Measurements from ENCODE around the gene INSC.
A peak's percentile ranks its signal among the peaks of the same experiment; 100 is the strongest.

The INSC gene

DNA sequence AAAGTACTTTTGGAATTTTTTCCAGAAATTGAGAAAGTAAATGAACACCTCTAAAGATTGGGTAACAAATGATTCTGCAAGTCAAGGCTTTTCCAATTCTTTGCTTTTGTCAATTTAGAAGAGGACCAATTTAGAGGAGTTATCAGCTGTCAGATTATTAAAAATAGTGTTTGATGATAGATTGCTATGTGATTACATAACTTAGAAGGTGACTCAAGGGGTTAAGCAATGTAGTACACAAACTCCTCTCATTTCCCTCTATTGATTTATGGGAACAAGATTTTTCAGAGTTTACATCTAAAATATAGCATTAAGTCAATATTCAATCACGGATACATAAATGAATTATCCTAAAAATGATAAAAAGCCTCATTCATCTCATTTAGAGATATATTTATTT lies 70.3 kb downstream of the INSC start:
- no peak for DNase-seq (ENCODE audit: low read depth)

DNA sequence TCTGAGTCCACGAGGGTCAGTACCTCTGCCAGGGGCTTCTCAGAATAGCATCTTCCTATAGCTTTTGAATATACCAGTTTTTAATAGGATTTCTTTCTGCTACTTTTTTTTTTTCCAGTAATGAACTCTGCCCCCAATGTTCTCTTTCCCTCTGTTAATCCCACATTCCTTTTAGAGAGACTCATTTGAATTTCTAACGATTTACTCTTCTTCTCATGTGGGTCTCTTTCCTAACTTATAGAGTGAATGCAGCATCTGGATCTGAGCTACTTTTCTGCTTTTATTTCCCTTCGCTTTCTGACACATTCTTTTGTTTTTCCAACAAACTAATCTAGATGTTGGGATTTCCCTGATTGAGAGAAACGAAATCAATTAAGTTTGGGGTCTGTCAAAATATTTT lies 71.4 kb downstream of the INSC start:
- no peak for DNase-seq (ENCODE audit: low read depth)

DNA sequence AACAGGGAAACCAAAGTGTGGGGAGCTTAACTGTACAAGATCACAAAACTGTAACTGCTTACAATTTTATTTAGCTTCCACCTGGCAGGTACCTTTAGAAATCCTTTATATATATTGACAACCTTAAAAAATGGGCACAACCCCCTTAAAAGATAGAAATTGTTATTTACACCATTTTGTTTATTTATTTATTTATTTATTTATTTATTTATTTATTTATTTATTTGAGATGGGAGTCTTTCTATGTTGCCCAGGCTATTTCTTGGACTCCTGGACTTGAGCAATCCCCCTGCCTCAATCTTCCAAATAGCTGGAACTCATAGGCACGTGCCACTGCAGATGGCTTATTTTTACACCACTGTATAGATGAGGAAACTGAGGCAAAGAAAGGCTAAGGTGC lies 74.5 kb downstream of the INSC start:
- DNase-seq (ENCODE audit: low read depth) = no peak

DNA sequence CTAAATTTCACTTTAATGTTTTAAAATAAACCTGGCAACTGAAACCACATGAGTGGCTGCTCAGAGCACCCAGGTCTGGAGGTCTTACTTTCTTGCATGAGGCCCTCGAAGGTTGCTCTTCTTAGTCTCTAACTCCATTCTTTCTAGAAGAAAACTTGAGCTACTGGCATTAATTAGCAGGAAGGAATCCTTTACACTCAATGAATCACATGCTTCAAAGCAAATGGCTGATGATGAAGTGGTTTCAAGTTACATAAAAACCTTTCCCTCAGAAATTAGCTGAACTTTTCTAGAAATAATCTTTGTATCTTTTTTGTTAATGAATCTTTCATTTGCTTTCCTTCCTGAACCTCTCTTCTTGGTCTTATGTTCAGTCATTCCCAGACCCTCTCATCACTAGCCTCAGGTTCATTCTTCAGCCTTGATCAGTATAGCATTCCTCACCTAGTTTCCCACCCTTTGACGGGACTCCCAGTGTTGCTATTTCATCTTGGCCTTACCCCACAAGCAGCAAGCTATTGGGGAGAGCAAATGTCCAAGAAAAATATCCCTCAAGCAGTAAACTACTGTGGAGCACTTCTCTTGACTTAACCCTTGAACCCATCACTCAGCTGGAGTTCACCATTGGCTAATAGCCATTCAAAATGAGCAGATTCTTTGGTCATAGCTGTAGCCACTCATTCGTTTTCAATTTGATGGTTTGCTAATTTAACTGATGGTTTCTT lies 75.1 kb downstream of the INSC start:
- DNase-seq (ENCODE audit: low read depth) = no peak

DNA sequence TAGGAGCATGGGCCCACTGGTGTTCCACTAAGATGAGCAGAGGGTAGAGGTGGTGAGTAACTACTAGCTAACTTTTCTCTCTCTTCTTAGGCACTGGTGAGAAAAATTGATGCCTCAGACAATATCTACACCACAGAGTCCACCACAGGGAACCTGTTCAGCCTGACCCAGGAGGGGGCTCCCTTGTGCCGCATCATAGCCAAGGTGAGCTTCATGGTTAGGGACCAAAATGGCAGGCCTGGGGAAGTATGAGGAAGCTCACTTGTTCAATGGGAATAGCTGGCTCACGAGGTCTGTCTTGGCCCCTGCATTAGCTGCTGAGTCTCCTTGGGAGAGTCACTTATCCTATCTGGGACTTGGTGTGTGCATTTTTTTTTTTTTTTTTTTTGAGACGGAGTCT lies 75.9 kb downstream of the INSC start:
- no peak for DNase-seq (ENCODE audit: low read depth)

DNA sequence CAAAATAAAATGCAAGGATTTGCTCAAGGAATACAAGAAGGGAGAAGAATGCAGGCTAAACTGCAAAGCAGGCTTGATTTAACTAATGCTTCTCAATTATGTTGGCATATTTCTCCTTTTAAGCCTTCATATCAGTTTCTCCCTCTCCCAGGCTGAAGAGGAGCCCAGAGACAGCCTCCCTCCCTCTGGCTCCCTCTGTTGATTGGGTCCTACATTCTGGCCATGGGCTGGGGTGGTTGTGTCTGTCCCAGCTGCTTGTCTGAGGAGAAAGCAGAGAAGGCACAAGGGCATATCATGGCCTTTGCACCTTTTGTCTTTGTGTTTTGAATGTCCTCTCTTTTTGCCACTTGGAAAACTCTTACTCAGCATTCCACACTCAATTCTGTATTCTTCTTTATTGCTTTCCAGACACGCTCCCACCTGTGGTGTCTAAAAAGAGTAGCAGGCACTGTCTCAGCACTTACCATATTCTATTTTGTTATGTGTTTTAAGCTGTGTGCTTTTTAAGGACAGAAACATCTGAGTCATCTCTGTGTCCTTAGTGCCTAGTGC lies 77.4 kb downstream of the INSC start:
- no peak for DNase-seq (ENCODE audit: low read depth)

DNA sequence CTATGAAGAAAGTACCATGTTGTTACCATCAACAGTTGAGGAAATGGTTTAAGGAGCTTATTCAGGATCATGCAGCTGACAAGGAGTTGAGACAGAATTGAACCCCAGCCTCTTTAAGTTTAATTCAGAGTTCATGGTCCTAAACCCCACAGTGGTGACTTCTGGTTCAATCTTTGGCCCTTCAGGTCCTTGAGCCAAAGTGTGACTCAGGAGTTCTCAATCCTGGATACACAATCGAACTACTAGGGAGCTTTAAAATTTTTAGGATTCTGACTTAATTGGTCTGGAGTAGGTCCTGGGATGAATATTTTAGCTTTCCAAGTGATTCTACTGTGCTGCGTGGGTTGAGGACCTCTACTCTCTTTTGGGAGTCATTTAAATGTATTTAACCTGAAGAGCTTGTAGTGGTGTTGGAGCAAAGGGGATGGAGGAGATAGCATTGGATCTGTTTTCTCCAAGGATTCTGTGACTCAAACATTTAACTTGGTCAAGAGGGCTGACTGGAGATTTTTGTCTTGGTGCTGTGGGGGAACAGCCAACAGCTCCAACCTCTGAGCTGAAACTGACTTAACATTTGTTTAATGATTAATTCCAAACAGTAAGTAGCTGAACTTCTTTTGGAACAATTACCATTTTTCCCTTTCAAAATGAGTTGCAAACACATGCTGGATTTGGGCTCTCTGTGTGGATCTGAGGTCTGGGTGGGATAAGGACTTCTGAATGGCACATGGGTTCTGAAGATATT lies 80.1 kb downstream of the INSC start:
- DNase-seq (ENCODE audit: low read depth) = no peak

DNA sequence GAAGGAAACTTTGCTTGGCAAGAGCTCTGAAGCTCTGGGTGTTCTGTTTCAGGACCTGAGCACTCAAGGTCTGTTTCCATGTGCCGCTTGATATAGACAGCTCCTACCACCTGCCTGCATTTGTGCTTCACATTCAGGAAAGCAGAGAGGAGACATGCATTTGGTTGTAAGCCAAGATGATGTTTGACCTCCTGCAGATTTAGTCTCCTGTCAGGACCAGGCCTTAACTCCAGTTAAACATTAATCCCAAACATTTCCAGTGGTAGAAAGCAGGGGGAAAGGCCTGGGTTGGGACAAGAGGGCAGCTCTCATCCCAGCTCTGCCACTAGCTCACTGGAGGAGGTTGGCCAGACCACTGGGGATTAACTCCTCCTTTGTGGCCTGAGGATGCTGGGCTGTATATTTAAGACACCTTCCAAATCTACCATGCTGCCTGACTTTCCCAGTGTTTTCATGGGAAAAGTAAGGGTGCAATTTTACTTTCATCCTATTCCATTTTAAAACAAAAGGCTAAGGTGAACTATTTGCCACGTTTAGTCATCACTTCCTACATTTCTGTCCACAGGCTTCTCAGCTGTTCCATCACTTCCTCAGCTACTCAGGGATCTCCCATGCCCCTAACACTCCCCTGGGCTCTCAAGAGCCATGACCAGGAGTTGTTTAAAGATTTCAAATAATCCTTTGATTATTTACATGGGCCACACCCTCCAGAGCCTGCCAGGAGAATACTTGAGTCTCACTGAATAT lies 80.9 kb downstream of the INSC start:
- DNase-seq (ENCODE audit: low read depth) = no peak

DNA sequence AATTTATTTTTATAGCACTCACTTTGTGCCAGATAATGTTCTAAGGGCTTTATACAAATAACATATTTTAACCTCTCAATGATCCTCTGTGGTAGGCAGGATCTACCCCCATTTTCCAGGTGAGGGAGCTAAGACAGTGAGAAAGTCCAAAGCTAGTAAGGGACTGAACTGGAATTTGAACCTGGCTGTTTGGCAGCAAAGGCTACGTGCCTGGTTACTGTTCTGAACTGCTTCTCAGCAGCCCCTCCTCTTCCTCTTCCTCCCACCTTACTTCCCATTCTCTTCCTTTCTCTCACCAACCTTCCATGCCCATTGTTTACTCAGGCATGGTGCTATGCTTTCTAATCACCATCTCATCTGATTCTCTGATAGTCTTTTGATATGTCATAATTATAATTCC lies 82.0 kb downstream of the INSC start:
- DNase-seq (ENCODE audit: low read depth) = no peak

DNA sequence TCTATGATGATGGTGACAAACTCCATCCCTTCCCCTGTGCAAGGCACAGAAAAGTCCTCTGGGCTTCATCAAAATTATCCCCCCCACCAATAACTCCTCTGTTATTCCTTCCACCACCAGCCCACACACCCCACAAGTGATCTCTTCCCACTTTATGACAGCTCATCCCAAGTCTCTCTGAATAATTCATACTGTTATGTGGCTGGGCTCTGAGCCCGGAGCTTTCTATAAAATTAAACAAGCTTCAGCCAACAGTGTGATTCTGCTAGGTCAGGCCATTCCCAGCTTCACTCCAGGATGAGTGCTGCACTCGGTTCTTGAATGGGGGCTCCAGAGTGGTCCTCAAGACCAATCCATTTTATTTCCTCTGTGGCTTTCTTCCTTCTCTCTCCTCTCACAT lies 83.0 kb downstream of the INSC start:
- DNase-seq (ENCODE audit: low read depth) = no peak

DNA sequence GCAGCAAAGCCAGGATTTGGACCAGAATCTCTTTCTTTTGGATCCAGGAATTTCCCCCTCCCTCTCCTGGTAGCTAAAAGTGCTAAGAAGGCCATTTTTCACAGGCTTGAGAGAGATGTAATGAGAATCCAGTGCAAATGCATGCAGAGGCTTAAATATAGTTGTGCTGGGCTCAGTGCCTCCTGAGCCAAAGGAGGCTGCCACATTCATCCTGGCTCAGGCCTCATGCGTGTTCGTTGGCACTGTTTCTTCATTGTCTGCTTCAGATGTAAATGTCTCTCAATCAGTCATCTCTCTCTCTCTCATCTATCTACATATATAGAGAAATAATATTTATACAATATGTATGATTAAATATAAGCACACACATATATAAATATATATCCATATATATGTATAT lies 83.6 kb downstream of the INSC start:
- DNase-seq (ENCODE audit: low read depth) = no peak

DNA sequence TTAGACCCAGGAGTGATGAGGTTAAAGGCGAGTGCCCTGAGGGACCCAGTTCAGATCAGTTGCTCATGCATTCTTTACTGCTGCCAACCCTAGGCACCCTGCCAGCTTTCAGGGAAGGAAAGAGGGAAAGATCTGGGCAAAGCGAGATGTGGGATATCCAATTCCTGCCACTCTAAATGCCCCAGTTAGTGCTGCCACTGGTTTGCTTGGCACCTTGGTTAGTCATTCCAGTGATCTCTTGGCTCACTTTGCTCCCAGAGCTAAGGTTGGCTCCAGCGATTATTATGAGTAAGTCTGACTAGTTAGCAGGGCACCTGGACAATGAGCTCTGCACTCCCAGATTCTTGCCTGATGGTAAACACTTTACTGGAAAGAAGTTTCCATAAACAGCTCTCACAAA lies 85.0 kb downstream of the INSC start:
- DNase-seq (ENCODE audit: low read depth) = no peak

DNA sequence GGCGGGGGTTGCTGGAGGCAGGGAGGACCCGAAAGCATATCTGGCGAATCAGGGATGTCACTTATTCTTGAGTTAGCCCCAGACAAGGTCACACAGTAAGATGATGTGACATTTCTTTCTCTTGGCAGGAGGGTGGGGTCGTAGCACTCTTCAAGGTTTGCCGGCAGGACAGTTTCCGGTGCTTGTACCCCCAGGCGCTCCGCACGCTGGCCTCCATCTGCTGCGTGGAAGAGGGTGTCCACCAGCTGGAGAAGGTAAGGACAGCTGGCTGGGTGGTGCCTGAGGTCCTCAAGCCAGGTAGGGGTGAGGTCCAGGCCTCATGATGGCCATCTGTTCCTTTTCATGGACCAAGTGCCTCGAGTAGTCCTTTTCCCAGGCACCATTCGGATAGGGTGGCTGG lies 86.0 kb downstream of the INSC start:
- DNase-seq (ENCODE audit: low read depth) = no peak

DNA sequence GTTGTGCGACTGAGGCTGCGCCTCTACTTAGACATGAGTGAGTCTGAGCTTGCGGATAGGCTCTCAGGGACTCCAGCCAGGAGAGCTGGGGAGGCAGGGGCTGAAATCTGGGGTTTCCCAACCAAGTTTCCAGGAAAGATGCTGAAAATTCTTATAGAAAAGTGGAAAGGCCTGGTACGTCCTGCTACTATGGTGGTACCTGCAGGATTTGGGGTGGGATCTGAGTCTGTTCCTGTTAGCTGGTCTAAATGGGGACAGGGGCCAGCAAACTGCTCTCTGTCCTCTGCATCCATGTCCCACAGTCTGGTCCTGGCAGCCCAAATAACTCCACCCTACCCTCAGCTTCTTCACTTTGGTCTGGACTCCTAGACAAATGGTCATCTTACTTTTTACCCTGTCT lies 86.9 kb downstream of the INSC start:
- no peak for DNase-seq (ENCODE audit: low read depth)

DNA sequence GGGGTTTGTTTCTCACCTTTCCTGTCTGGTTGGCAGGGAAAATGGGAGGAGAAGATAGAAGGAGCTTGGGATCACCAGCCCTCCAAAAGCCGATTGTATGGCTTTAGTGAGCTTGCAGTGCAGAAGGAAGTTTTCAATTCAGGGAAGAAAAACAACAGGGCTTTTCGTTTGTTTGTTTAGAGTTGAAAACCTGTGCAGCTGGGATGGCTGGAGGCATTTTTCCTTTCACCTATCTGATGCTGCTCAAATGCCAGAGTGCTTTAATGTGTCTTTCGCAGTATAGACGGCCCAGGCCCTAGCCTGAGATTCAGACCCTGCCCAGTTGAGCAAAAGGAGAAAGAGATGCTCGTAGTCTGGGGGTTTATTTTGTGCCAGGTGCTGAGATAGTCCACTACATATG lies 87.9 kb downstream of the INSC start:
- DNase-seq (ENCODE audit: low read depth) = no peak

DNA sequence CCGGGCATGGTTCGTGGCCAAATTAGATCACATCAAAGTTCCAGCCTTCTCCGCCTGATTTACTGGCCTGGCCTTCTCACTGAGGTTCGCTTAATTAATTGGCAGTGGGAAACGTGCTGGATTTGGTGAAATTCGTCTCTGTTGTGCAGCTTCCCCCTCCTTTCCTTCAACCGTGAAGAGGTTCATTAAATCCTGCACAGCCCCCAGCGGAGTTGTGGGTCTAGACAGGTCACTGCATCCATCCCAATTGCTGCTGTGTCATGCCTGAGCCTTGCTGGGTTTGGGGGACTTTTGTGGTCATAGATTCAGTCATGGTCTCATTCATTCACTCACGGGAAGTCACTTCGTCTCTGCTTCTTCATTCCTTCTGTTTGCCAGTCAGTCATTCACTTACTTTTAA lies 90.0 kb downstream of the INSC start:
- no peak for DNase-seq (ENCODE audit: low read depth)

DNA sequence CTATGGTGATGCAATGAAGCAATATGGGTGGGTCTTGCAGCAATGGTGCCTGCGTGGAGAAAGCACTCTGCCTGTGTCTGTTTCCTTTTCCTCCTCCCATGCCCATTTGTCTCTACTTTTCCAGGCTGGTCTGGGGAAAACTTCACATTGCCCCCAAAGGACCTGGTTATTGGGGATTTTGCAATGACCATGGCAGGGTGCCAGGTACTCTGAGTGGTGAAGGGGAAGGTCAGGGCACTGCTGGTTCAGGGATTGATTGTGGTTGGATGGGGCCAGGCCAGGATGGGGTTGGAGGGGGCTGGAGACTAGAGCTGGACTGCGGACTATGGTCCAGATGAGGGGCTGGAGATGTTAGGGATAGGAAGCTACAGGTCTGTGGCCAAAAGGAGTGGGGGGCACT lies 92.1 kb downstream of the INSC start:
- DNase-seq (ENCODE audit: low read depth) = no peak

DNA sequence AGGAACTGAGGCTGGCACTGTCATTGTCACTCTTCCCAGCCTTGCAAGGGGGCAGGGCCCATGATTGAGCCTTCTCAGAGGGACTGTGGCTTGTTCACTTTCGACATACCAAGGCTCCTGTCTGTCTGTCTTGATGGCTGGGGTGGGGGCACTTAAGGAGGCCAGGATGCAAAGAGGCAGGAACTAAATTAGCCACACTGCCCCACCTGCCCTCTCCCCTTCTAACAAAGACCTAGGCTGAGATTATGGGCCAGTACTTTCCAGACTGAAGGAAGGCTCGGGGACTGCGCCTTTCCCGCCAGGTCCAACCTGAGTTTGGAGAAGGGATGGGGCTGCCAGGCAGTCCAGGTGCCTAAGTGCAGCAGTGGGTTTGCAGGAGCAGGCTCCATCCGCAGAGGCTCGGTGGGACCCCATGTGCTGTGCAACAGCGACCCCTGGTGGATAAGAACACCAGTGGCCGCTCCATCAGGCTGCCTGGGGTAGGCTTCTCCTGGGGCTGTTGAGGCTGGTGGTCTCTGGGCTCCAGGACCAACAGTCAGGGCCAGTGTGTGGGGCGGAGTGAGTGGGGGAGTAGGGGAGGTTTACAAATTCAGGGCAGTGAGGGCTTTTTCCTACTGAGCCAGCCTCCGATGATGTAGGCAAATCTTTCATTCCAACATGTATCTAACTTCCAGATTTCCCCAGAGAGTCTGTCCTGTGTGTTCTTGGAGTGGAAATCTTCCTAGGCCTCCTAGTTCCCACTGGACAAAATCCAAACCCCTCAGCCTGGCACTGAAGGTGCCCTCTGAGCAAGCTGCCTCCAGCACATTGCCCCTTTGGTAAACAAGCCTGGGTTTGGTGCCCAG lies 93.9 kb downstream of the INSC start:
- DNase-seq (ENCODE audit: low read depth) = peak; percentile 61

DNA sequence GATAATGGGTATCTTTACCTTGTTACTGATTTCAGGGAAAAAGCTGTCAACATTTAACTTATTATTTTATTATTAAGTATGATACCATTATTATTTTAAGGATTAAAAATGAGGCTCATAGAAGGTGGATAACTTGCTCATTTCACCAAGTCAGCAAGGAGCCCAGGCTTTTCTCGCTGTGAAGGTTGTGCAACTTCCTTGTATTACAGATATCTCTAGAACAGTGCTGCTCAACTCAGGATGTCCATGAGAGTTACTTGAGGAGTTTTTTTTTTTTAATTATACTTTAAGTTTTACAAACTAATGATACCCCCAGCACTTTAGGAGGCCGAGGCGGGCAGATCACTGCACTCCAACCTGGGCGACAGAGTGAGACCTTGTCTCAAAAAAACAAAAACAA lies 98.2 kb downstream of the INSC start:
- DNase-seq (ENCODE audit: low read depth) = no peak

DNA sequence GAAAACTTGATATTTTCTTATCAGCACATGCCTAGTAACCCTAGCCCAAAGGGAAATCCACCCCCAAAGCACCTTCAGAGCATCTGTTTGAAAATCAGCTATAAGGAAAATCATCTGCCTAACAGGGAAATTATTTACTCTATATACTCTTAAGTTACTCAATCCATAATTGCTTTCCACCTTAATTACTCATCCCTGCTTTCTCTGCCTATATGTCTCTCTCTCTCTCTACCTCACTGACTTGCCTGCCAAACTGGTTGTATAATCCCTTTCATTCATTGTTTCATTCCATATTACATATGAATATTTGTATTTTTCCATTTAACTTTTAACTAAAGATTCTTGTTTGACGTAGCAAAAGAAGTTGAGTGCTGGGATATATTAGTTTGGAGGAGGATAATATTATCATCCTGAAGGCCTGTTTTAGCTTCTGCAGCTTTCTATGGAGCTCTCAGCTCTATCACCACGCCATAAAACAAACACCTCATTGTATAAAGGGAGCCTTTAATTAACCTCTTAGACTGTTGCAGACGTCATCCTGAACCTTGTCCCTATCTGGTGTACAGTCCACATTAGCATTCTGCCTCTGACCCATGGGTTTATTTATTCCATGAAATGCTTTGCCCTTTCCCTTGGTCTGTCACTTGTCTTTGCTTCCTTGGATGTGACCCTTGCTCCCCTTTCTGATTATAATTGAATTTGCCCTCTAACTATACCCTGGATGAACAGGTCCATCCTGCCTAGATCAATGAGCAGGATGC lies 98.9 kb downstream of the INSC start:
- DNase-seq (ENCODE audit: low read depth) = no peak

DNA sequence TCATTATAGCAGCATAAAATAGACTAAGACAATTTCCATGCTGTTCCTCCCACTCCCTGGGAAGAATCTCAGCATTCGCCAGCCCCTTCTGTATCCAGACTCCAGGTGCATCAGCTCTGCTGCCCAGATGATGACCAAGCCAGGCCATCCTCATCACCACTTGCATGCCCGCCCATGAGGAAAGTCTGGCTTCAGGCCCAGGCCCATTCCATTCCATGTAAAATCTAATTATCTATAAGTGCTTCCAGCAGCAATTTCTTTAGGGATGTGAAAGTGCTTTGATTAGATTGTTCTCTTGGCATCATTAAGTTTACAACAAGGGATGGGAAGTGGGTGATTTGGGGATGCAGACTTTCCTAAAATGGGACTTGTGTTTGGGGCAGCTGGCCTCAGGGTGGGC lies 100.3 kb downstream of the INSC start:
- DNase-seq (ENCODE audit: low read depth) = no peak
